Right ventricle myocardium inferior (tissue), 1 donor: Measurements from ENCODE around the gene PALLD. TPM values are rescaled to one million over a fixed set of nuclear protein-coding genes. Genes with fewer than 3 reads are reported as not detected.

ENCODE experiments used
- ATAC-seq: fragments of 200-7000 bp; cut with Tn5 transposase; one replicate; pipeline ENCODE4 v1.9.1; 2020; ENCODE audit warnings: mild to moderate bottlenecking, moderate library complexity
- DNase-seq: peaks from one replicate; pipeline ENCODE4 v3.0.0; 2021; ENCODE audit errors: missing footprints
- intact Hi-C: fragments of 100-400 bp; cut with DNase I; formaldehyde crosslinking; loops from one replicate; pipeline ENCODE4 v1.11.0; 2022
- total RNA-seq: library from RNA; stranded (reverse); fragmentation: NEBNext Ultra II Directional; extraction: Animal tissue kit (Norgen Biotek cat#: 25700); gene quantifications from one replicate; pipeline ENCODE4 v1.2.1, GENCODE V29; 2021
- donor health status: DM: no; HTN: yes; CAD: no; lungs with severe emphysema.

PALLD gene
- total RNA-seq, 1 donor from 2014 or later, result 977 TPM

DNA sequence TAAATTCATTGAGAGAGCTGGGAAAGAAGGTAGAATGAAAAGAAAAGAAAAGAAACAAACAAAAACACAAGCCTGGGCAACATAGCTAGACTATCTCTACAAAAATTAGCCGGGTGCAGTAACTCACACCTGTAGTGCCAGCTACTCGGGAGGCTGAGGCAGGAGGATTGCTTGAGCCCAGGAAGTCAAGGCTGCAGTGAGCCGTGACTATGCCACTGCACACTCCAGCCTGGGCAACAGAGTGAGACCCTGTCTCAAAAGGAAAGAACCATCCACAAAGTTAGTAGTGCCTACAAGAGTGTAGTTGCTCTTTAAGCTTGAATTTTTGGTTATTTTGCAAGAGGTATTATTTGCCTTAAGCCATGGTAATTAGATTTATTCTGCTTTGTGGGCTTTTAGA is 355.5 kb downstream of the PALLD start:
- DNase-seq (no peak), ATAC-seq (no peak)
- intact Hi-C loops, result no loop called here

DNA sequence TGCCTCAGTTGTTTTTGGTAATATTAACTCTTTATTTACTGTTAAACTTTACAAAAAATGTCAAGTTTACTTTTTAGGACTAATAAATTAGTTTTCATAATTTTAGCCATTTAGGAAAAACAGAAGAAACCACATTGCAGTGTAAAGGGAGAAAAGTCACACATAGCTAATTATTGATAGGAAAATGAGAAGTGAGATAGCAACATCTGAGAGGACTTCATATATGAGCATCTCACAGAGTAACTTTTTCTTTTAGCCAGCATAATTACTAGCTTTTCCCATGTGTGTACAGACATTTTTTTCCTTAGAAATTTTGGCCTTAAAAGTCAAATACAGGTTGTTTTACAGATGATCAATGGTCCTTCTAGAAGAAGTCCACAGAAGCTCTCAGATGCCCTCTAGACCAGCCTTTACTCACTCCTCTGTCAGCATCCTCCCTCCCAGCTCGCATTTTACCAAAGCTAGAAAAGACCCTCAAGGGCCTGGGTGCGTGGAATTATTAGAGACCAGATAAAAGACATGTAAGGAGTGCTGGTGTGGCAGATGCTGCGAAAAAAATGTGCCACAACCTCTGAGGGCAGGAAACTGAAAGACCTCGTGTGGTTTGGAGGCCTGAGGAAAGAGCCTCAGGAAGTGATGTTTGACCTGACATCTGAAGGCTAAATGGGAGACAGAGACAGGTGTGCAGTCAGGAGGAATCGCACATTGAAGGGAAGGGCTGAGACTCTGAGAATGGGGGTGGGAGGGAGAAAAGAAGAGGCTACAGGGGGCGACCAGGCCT is 356.3 kb downstream of the PALLD start:
- no peak for DNase-seq
- no peak for ATAC-seq
- intact Hi-C loops, result no loop called here

DNA sequence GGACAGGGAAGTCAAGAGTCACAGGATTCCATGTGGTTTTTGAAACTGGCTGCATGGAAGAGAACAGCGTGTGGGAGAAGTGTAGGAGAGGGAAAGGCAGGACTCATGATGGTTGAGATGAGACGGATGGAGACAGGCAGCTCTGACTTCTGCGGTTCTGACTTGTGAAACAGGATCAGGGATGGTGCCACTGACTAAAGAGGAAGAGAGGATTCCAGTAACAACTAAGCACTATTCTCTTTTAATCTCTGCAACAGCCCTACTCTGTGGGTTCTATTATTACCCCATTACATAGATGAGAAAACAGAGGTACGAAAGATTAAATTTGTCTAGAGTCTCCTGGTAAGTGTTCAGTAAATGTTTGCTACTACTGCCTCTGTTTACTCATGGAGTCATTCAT is 356.9 kb downstream of the PALLD start:
- intact Hi-C loops, result no loop called here
- ATAC-seq, result no peak
- no peak for DNase-seq

DNA sequence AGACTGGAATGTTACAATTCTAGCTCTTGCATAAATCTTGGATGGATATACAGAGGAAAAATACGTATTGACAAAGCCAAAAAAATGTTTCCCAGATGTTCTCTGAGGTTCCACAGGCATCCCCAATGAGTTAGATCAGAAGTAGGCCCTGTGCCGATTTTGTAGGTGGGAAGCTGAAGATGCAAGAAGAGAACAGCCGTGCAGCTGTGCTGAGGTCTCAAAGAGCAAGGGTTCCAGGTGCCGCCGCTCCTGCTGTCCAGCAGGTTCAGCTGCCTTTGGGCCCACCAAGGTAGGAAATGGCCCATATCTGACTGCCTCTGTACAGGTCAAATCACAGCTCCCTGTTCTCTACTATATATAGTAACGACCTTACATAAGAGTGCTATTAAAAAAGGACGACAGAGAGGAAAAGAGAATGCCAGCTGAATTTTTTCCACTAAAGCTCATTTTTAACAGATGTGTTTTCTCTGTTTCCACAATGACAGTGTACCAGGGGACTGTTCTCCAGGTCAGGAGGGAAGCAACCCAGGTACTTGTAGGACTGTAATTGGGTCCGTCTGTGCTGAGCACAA is 357.6 kb downstream of the PALLD start:
- DNase-seq (no peak), ATAC-seq (peak; percentile 77)
- intact Hi-C loops, result no loop called here

DNA sequence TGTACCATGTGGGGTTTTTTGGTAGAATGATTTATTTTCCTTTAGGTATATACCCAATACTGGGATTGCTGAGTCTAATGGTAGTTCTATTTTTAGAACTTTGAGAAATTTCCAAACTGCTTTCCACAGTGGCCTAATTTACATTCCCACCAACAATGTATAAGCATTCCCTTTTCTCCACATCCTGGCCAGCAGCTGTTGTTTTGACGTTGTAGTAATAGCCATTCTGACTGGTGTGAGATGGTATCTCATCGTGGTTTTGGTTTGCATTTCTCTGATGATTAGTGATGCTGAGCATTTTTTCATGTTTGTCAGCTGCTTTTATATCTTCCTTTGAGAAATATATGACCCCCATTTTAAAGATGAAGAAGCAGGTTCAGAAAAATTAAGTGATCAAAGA is 359.5 kb downstream of the PALLD start:
- intact Hi-C loops, result no loop called here
- ATAC-seq, result no peak

DNA sequence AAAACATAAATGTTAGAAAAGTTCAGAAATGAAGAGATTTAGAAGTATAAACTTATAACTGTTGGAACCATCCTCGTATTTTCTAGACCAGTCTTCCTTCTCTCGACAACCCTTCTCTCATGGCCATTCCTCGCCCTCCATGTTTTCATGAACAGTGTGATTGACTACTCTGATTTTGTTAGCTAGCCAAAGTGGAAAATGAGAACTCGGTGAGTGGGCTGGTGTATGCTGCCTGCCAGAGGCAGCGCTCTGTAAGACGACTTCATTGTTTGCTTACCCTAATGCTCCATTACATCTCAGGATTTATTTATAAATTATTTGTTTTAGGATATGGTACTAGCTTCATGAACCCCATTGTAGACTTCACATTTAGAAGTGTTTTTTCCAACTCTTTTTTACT is 360.2 kb downstream of the PALLD start:
- intact Hi-C loops, result no loop called here
- ATAC-seq (no peak), DNase-seq (no peak)

More for the DNA sequence above, 359.5 kb downstream of the PALLD start:
- no peak for DNase-seq

DNA sequence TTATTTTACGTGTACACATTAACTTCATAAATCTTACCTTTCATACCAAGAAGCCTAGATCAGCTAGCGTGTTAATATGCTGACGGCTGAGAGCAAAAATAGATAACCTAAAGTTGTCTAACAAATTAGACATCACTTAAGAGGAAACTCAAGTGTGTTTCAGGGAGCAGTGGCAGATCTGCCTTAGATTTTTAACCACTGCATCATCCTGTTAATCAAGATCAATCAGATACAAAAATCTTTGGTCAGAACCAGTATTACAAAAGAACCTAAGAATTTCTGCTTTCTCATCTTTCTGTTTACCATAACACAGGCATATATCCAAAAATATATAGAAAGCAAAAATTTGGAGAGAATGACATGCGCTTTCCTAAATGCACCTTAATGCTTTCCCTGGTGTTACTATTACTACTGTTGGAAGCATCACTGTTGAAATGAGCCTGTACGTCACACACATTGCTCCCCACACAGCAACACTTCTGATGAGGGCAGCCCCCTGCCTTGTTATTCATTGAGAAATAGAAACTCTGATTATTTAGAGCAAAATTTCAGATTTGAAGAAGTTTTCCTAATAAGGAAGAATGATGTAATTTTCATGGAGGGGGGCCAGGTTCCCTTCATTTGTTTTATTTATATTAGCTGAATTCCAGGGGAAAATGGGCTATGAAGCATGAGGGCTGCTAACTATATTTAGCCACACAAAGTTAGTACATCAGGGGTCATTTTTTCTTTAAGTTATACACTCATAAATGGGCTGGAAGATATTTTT is 360.9 kb downstream of the PALLD start:
- ATAC-seq, result no peak
- intact Hi-C loops, result no loop called here
- no peak for DNase-seq

DNA sequence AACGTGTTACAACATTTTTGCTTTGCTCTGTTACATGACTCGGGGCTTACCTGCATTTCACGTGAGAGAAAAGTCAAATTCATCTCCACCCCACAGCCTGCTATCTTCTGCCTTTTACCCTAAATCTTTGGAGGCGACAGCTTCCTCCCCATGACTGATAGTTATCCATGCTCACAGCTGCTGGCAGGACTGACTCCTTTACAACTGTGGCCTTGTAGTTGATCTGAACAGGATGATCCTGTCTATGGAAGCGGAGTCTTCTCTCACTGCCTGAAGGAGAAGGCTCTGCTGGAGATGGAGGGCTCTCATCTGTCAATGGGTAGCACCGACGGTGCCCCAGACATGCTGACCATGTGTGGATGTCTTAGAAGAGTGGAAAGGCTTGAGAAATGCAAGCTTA is 362.2 kb downstream of the PALLD start:
- ATAC-seq (no peak), DNase-seq (no peak)
- intact Hi-C loops, result no loop called here

DNA sequence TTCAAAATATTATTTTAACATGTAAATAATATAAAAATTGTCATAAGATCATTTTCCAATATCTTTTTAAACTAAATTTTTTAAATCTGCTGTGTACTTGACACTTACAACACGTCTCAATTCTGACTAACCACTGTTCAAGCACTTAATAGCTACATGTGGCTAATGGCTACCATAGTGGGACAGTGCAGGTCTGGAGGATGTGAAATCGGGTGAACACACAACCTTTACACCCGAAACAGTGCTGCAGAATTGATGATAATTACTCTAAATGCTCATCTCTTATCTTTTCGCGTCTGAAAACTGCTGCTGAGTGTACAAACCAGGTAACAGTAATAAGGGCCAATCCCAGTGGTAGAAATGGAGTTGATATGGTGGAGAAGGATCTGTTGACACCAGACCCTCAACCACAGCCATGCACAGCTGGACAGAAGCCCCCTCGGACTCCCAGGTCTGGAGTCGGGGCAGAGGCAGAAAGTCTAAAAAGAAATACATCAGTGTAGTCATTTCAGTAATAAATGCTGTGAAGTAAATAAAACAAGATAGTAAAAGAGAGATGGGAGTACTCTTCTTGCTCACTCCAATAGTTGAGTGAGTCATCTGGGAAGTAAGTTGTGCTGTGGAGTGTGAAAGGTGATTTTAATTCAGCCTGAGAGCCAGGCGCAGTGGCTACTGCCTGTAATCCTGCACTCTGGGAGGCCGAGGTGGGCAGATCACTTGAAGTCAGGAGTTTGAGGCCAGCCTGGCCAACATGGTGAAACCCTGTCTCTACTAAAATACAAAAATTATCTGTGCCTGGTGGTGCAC is 363.2 kb downstream of the PALLD start:
- intact Hi-C loops, result no loop called here
- ATAC-seq (no peak), DNase-seq (no peak)

DNA sequence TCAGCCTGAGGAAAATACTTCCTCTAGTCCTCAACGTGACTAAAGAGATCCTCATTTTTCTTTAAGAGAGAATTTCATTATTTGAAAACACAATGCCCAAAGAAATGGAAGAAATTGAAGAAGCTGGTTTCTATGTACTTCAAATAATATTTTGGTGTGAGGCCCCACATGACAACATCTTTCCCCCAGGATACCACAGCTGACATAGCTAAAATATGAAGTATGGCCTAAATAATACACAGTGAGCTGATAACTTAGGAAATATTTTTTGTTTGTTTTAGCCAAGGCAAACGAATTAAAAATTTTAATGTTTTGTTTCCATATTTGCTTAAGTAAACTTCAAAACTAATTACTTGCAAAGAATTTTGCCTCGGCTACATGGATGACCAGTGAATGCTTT is 364.0 kb downstream of the PALLD start:
- DNase-seq (no peak), ATAC-seq (no peak)
- intact Hi-C loops, result no loop called here

DNA sequence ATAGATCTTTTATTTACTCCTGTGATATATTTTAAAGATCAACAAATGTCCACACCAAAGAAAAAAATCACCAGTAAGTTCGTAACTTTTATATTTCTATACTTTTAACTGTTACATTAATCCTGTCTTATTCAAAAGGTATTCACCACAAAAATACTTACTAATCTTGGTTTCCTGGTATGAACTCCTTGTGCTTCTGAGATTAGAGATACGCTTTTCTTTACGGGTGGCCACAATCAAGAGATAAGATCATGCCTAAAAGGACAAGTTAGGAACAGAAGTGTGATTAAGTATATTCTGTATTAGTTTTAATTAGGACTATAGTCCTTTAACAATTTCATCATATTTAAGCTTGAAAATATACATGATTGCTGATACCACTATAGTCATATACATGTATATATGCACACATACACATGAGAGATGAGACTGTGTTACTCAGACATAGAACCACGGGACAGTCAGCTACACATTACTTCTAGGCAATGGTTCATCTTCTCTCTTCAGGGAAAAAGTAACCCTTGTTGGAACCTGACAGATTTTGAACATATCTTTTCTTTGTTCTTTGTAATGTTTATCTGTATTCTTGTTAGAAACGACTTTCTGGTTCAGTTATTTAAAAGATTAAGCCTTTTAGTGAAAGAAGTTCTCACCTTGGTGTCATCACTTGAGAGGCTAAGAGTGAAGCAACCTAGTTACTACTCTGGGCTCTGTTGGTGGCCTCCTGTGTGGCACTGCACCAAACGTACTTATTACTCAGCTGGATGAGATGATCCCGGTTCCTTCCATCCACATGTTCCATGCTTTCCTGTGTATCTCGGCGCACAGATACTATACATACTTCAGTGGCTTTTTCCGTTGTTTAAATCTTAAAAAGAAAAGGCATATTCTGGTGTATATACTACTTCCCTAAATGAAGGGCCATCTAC is 367.1 kb downstream of the PALLD start:
- no peak for ATAC-seq
- no peak for DNase-seq
- intact Hi-C loops, result no loop called here

DNA sequence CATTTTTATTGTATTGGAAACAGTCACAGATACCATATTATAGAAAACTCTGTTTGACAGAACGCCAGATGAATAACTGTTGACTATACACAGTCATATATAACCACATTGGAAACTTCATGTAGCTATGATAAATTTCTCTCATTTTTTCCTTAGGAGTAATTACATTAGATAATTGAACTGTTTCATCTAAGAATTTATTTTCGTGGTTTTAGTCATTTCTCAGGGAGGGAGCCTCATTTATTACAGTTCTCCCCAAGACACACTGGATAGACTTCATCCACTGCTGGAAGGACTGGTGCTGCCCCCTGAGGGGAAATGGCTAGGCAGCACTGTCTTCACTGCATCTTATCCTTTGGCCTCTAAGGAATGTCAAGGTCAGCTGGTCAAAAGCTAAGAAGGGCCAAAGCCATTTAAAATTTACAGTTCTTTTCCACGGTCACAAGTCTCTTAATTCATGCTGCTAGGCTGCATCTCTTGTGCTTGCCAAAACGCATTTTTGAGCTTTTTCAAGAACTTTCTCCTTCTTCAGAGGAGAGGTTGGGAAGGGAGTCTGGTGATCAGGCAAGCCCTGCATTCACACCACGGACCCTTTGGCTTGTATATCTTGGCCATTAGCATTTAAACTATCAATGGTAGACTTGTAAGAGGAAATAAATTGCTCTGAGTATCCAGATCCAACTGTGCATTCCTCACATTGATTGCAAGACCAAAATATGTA is 368.1 kb downstream of the PALLD start:
- ATAC-seq (peak; percentile 33), DNase-seq (no peak)
- intact Hi-C loops, result no loop called here

DNA sequence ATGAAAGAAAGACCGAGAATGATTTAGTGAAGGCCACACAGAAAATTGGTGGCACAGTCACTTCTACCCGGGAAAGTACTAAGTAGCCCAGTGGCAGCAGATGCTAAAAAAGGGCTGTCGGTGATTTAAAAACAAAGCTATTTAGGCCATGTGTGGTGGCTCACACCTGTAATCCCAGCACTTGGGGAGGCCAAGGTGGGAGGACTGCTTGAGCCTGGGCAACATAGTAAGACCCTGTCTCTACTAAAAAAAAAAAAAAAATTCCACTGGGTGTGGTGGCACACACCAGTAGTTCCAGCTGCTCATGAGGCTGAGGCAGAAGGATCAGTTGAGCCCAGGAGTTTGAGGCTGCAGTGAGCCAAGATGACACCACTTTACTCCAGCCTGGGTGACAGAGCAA is 369.0 kb downstream of the PALLD start:
- DNase-seq, result no peak
- intact Hi-C loops, result no loop called here
- ATAC-seq, result no peak

DNA sequence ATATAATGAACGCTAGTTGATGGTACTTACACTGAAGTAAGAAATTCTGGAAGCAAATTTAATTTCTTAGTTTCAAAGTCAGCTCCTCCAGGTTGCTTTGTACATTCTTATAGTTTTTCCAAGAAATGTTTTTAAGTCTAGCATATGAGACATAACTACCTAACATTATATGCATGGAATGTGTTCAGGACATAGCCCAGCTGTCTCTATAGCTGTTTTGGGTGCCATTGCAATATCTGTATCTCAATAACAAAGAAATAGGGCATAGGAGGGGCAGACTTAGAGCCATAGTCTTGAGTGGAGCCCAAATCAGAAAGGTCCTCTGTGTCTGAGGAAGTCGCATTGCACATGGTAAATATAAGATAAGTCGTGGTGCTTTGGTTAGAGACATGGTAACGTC is 369.8 kb downstream of the PALLD start:
- intact Hi-C loops, result no loop called here
- ATAC-seq (no peak), DNase-seq (no peak)

DNA sequence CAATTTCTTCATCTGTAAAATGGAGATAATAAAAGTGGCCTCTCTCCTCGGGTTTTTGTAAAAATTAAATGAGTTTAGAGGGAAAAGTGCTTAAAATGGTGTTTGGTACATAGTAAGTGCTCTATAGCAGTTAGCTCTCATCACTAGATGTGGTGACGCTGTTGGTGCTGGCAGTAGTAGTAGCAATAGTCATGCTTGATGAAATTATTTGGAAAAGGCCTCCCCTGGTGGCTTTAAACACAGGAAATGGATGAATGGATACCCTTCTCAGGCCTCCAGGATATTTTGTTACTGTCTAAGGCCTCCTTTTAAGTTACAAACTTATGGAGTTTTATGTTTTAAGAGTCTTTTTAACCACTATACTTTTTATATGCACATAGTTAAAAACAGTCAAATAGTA is 370.3 kb downstream of the PALLD start:
- intact Hi-C loops, result no loop called here
- ATAC-seq (no peak), DNase-seq (no peak)

DNA sequence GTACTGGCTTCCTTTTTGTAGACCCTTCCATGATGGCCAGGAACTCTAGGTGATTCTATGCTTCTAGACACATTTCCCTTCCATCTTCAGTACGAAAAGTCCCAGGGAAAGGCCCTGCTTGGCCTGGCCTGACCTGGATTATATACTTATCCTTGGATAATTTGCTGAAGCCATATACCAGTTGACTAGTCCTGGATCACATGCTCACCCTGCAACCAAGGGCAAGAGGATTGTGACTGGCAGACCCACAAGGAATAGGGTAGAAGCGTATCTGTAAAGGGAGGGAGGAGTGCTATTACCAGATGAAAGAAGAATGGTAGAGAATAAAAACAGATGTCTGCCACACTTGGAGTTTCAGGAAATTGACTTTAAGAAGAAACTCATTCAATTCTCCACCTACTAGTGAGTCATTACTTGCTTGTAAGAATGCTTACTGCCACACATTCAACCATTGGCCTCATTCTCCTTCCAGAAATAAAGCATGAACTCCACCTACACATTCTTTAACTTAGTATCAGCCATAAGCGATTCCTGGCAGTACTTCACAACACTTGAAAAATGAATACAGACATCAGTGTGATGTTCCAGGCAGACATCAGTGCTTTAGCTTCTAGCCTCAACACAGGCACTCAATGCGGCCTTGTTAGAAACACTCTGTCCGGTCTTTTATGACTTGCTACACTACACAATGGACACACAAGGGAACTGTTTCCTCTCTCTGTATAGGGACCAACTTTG is 371.4 kb downstream of the PALLD start:
- ATAC-seq (no peak), DNase-seq (no peak)
- intact Hi-C loops, result no loop called here

DNA sequence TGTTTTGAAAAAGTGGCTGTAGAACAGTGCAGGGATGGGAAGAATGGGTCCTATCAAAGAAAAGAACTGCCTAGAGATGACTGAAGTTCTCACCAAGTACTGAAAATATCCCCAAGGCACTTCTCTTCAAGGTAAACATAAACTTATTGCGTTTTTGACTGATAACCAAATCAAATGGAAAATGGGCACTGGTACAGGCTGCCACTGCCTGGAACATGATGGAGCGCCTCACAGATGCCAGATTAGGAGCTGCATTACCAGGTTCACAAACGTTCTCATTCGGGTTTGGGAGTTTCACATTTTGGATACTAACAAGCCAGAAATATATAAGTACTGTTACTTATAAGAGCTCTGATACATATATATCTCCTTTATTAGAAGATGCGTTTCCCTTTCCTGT is 371.9 kb downstream of the PALLD start:
- peak; percentile 24 for ATAC-seq
- intact Hi-C loops, result no loop called here
- no peak for DNase-seq
